Measurements from ENCODE around the gene LRGUK. TPM values are rescaled to one million over a fixed set of nuclear protein-coding genes. Genes with fewer than 3 reads are reported as not detected.

LRGUK gene
- total and polyA plus RNA-seq, 2 of the 4 experiments (the other 2 are of a cell fraction) = 0.07 TPM; not detected in 1

GRCh38 chr7:134165252-134165651 is 38.1 kb downstream of the LRGUK start:
- no peak for DNase-seq
- no peak overlapping the region for H2AK9ac ChIP-seq (replicated peaks; ENCODE audit: low read depth, low read length, poor library complexity)
- H2BK5ac ChIP-seq (ENCODE audit: low read depth, low read length, poor library complexity, severe bottlenecking) = no peak overlapping the region
- CTCF ChIA-PET = no interaction called here
- no peaks in the 10 kb centered on the region for H3K9me1 ChIP-seq (ENCODE audit: insufficient read depth, low read length)
- H2AK5ac ChIP-seq (ENCODE audit: low read depth, low read length) = no peak overlapping the region
- no peak overlapping the region for H3K23ac ChIP-seq (ENCODE audit: low read depth, low read length)
- H4K5ac ChIP-seq (ENCODE audit: low read depth, low read length) = no peak overlapping the region
- ATAC-seq (ENCODE audit: low read depth) = no peak
- no peaks in the 10 kb centered on the region for H4K20me1 ChIP-seq (ENCODE audit: insufficient read depth, low read length)
- H3K4me1 ChIP-seq (ENCODE audit: control insufficient read depth, insufficient read depth, low read length) = no peaks in the 10 kb centered on the region
- BruUV-seq (replicated peaks) = no TSS peak
- H3K14ac ChIP-seq (replicated peaks; ENCODE audit: low read depth, low read length) = no peak overlapping the region
- H3K4me3 ChIP-seq (ENCODE audit: insufficient read depth, low read depth, low read length) = no peak overlapping the region
- in situ Hi-C loops (cut with MboI; ENCODE audit: low sequenced_read_pairs) (no loop called here), intact Hi-C loops (cut with micrococcal nuclease) (no loop called here), dilution Hi-C loops (cut with HindIII; ENCODE audit: low sequenced_read_pairs, unreplicated experiment) (no loop called here)
- H2BK120ac ChIP-seq (ENCODE audit: low read depth, low read length) = no peak overlapping the region
- TF ChIP-seq BHLHE40 (IDR thresholded peaks at IDR 0.05; ENCODE audit: low read depth, low read length) (no peak), MXI1 (IDR thresholded peaks at IDR 0.05; ENCODE audit: borderline replicate concordance, low read depth, low read length) (no peak), RFX5 (IDR thresholded peaks at IDR 0.05; ENCODE audit: low read depth, low read length) (no peak), USF2 (IDR thresholded peaks at IDR 0.05; ENCODE audit: low read depth, low read length) (no peak), NFE2L2 (IDR thresholded peaks at IDR 0.05; ENCODE audit: low read depth, low read length) (no peak), RCOR1 (IDR thresholded peaks at IDR 0.05; ENCODE audit: insufficient replicate concordance, low read length) (no peak), MAFK (IDR thresholded peaks at IDR 0.05; ENCODE audit: low read depth, low read length) (no peak), CEBPB (IDR thresholded peaks at IDR 0.05; ENCODE audit: low read depth, low read length) (no peak), RAD21 (IDR thresholded peaks at IDR 0.05; ENCODE audit: low read length) (no peak), MAZ (IDR thresholded peaks at IDR 0.05; ENCODE audit: borderline replicate concordance, low read depth, low read length) (no peak), SMC3 (IDR thresholded peaks at IDR 0.05; ENCODE audit: low read depth, low read length) (no peak), CHD1 (IDR thresholded peaks at IDR 0.05; ENCODE audit: low read depth, low read length) (no peak), ELK1 (IDR thresholded peaks at IDR 0.05; ENCODE audit: borderline replicate concordance, low read depth, low read length) (no peak), FOS (IDR thresholded peaks at IDR 0.05; ENCODE audit: low read depth, low read length) (no peak), CTCF (conservative IDR thresholded peaks at IDR 0.05; ENCODE audit: low read depth, low read length) (no peak), POLR2A (IDR thresholded peaks at IDR 0.05; ENCODE audit: low read depth, low read length) (no peak)
- H3K27ac ChIP-seq (ENCODE audit: insufficient read depth, low read length) = no peak overlapping the region
- H3K36me3 ChIP-seq (ENCODE audit: control insufficient read depth, insufficient read depth, low read length) = no peaks in the 10 kb centered on the region
- POLR2A ChIA-PET (ENCODE audit: unreplicated experiment) = no interaction called here
- H2BK20ac ChIP-seq (ENCODE audit: low read depth, low read length) = no peak overlapping the region
- H3K79me1 ChIP-seq (ENCODE audit: low read depth in 1 of 2, low read length in 2 of 2) = no peaks in the 10 kb centered on the region
- no peak overlapping the region for H3K9ac ChIP-seq (ENCODE audit: low read depth, low read length)
- no peak overlapping the region for H4K91ac ChIP-seq (ENCODE audit: insufficient read depth, low read depth, low read length)
- no peaks in the 10 kb centered on the region for H3K9me3 ChIP-seq (ENCODE audit: control insufficient read depth, insufficient read depth, low read length)
- H3K18ac ChIP-seq (ENCODE audit: low read depth, low read length) = no peak overlapping the region
- no peak overlapping the region for H2BK15ac ChIP-seq (ENCODE audit: low read depth, low read length)
- no peak overlapping the region for H3K4ac ChIP-seq (ENCODE audit: low read depth, low read length)
- no peak overlapping the region for H2AFZ ChIP-seq (replicated peaks; ENCODE audit: low read length, poor library complexity)
- H3K4me2 ChIP-seq (ENCODE audit: low read depth, low read length) = no peak overlapping the region
- H3K27me3 ChIP-seq (ENCODE audit: control insufficient read depth, insufficient read depth, low read length) = peaks cover 3% of the 10 kb centered on the region; the same call in 1 of the 2 replicates
- WGBS, 2 experiments (ENCODE audit: extremely low coverage in 2 of 2, insufficient read length in 1 of 2) = no CpG with 5 or more reads among the region's 3 CpGs
- H4K8ac ChIP-seq (ENCODE audit: low read depth in 2 of 2, low read length in 2 of 2) = no peak overlapping the region
- no peak overlapping the region for H3K56ac ChIP-seq (ENCODE audit: extremely low read depth, insufficient read depth, low read length)
